ENCODE results near the gene TRAF3.
"Not testable (repeated sequence)": the region's sequence is repeated elsewhere in the genome, so short reads cannot be mapped to it uniquely, and the experiment has no call there.

TRAF3 gene

DNA sequence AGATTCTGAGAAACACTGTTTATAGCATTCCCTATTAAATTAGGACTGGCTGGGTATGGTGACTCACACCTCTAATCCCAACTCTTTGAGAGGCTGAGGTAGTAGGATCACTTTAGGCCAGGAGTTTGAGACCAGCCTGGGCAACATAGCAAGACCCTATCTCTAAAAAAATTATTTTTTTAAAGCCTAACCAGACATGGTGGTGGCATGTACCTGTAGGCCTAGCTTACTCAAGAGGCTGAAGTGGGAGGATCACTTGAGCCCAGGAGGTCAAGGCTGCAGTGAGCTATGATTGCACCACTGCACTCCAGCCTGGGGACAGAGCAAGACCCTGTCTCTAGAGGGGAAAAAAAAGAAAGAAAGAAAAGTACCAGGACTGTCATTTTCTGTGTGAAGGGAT, 119.5 kb downstream of the TRAF3 start:
- not testable (repeated sequence) for DNase-seq

GRCh38 chr14:102897299-102898027, 120.2 kb downstream of the TRAF3 start:
- no peak for DNase-seq

GRCh38 chr14:102898298-102898697, 121.0 kb downstream of the TRAF3 start:
- DNase-seq: no peak

GRCh38 chr14:102898776-102899515, 121.7 kb downstream of the TRAF3 start:
- peak in 1 of 2 donors; percentile 20 for DNase-seq

- DNase-seq: no peak
Measured at GRCh38 chr14:102899516-102899900, 122.3 kb downstream of the TRAF3 start.

DNA sequence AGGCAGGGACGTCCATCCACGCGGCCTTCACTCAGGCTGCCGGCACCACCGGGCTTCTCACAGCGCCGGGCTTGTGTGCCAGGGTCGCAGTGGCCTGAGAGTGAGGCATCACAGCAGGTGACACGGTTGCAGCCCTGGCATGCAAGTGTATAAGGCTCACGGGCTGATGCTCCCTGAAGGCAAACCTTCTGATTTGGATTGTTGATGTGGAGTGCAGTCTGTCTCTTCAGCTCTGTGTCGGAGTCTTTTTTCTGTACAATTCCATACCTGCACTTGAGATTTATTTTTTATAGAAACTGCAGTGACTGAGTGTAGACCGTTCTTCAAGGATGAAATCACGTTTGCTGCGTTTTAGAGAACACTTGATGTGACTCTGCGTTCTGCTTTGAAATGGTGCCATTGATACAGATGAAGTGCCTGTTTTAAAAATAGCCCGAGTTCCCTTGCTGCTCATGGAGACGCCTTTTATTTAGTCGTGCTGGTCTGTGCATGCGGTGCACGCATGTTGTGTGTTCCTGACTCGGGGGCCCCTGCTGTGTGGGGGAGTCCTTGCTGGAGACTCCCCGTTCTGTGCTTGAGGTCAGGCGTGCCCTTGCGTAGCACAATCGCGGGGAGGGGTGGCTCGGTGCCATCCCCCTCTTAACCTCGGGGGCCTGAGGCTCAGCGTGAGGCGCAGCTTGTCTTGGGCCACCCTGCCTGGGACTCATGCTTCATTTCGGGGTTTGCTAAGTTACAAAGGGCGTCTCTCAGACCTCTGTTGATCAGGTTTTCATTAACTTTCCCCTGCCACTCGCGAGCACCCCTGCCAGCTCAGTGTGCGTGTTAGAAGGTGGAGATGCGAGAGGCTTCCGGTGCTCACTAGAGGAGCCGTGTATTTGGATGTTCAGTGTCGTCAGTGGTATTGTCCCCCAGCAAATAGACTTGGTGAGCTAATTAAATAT, 123.7 kb downstream of the TRAF3 start:
- peak; percentile 21 to 40 for DNase-seq

- DNase-seq: peak in 1 of 2 donors; percentile 69
Measured at GRCh38 chr14:102901633-102902032, 124.4 kb downstream of the TRAF3 start.

DNA sequence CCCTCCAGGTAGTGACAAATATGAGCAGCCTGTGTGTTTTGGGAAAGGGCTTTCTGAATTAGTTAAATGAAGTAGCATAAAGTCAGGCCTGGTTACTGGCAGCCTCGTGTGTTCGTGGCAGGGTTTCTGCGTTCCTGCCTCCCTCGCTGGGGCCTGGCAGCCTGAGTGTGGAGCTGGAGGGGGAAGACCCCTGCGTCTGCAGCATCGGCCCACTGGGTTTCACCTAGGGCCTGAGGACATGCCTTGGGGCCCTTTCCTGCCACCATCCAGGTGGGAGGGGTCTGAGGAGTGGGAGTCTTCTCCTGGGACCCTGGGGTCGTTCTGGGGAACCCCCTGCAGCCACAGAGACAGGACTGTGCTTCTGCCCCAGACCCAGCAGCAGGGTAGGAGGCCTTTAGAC, 124.8 kb downstream of the TRAF3 start:
- DNase-seq: no peak

- no peak for DNase-seq
Measured at GRCh38 chr14:102902523-102903247, 125.4 kb downstream of the TRAF3 start.

GRCh38 chr14:102903248-102903888, 126.1 kb downstream of the TRAF3 start:
- no peak for DNase-seq

GRCh38 chr14:102903889-102904512, 126.8 kb downstream of the TRAF3 start:
- no peak for DNase-seq

GRCh38 chr14:102905116-102906108, 128.2 kb downstream of the TRAF3 start:
- no peak for DNase-seq

- DNase-seq: no peak
Measured at GRCh38 chr14:102906616-102907302, 129.5 kb downstream of the TRAF3 start.

GRCh38 chr14:102907303-102907844, 130.1 kb downstream of the TRAF3 start:
- no peak for DNase-seq

GRCh38 chr14:102907980-102908730, 130.9 kb downstream of the TRAF3 start:
- no peak for DNase-seq

DNA sequence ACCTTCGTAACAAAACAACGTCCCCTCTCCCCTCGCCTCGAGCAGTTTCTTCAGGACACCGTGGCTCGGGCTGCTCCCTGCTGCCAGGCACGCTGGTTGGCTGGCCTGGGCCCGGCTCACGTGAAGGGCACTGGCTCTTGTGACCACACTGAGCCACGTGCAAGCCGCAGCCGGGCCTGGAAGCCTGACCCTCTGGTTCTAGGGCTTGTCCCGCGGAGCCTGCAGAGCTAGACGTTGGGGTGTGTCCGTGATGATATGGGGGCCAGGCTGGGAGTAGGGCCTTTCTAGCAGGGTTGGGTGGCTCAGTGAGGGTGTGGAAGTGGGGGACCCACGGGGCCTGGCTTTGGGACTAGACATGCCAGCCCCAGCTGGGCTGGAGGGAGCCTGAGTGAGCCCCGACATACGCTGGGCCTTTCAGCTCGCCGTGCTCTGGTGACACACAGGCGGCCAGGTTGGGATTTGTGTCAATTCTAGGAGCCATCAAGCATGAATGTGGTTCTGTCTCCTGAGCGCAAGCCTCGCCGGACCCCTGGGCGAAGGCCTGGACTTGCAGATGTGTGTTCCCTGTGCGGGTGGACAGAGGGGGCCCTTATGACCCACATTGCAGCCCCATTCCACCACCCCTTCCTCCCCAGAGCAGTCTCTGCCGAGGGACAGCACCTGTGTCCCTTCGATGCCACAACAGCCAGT, 131.7 kb downstream of the TRAF3 start:
- DNase-seq: no peak

GRCh38 chr14:102909462-102909861, 132.2 kb downstream of the TRAF3 start:
- DNase-seq: no peak

DNA sequence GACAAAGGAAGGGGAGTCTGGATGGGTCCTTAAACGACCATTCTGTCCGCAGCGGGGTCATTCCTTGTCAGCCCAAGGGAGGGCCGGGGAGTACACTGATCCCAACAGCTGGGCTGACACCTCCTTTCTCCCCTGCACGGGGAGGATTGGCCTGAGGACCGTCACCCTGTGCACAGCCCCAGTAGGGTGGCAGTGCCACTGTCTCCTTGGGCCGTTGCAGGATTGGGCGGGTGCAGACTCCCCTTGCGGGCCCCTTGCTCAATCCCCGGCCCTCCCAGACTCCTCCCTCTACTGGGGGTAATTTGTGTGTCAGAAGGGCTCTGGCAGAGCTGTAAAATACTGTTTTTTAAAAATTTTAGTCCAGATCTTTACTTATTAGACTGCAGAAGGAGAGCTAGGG, 132.7 kb downstream of the TRAF3 start:
- no peak for DNase-seq
